ENCODE measurements around the gene IL19. TPM values are rescaled to one million over a fixed set of nuclear protein-coding genes. Genes with fewer than 3 reads are reported as not detected.
"Not testable (repeated sequence)": the region's sequence is repeated elsewhere in the genome, so short reads cannot be mapped to it uniquely, and the experiment has no call there.

IL19 gene
- total RNA-seq, 4 donors from 2014 or later, result 0.76 TPM; not detected in 3

DNA sequence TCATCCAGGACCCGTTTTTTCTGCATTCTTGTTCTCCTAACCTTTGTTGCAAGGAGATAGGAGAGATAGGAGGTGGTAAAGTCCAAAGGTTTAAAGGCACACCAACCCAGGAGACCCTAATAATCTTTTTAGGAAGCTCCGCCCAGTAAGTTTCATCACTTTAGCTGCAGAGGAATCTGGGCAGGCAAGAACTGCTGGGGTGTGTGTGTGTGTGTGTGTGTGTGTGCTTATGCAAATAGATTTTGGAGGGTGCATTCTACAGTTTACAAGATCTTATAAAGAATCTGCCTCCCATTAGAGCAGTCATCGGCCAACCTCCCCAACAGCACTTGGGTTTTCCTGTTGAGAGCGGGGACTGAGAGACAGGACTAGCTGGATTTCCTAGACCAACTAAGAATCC is 5.7 kb downstream of the IL19 start:
- no peaks in the 10 kb centered on the region for H3K4me1 ChIP-seq
- intact Hi-C loops (cut with DNase I; ENCODE audit: low total_unique reads), result no loop called here
- no peaks in the 10 kb centered on the region for H3K9me3 ChIP-seq
- H3K27me3 ChIP-seq, result no peaks in the 10 kb centered on the region
- no peak overlapping the region for H3K4me3 ChIP-seq
- H3K36me3 ChIP-seq, result no peaks in the 10 kb centered on the region
- no peak overlapping the region for H3K27ac ChIP-seq
- no peak for TF ChIP-seq POLR2A (IDR thresholded peaks at IDR 0.05)
- TF ChIP-seq, protein P1, sequence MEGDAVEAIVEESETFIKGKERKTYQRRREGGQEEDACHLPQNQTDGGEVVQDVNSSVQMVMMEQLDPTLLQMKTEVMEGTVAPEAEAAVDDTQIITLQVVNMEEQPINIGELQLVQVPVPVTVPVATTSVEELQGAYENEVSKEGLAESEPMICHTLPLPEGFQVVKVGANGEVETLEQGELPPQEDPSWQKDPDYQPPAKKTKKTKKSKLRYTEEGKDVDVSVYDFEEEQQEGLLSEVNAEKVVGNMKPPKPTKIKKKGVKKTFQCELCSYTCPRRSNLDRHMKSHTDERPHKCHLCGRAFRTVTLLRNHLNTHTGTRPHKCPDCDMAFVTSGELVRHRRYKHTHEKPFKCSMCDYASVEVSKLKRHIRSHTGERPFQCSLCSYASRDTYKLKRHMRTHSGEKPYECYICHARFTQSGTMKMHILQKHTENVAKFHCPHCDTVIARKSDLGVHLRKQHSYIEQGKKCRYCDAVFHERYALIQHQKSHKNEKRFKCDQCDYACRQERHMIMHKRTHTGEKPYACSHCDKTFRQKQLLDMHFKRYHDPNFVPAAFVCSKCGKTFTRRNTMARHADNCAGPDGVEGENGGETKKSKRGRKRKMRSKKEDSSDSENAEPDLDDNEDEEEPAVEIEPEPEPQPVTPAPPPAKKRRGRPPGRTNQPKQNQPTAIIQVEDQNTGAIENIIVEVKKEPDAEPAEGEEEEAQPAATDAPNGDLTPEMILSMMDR (IDR thresholded peaks at IDR 0.05), result no peak
- no peak for DNase-seq

DNA sequence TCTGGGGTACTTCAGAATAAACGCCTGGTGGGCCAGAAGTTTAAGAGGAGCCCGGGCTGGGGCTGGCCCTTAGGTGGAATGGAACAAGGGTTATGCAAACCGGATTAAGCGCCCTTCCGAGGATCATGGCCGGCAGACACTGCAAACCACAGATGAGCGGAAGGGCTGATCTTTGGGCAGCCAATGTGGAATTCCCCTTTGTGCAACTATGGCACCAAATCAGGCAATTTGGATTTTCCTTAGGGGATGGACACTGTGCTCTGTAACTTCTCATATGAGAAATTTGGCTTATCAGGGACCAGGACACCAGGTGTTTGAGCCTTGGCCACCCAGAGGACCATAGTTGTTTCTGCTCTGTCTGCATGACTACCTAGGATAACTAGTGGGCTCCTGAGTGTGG is 7.5 kb downstream of the IL19 start:
- no peak overlapping the region for H3K27ac ChIP-seq
- H3K9me3 ChIP-seq, result no peaks in the 10 kb centered on the region
- DNase-seq, result no peak
- no peaks in the 10 kb centered on the region for H3K36me3 ChIP-seq
- intact Hi-C loops (cut with DNase I; ENCODE audit: low total_unique reads), result no loop called here
- H3K4me3 ChIP-seq, result no peak overlapping the region
- H3K27me3 ChIP-seq, result no peaks in the 10 kb centered on the region
- H3K4me1 ChIP-seq, result no peaks in the 10 kb centered on the region
- TF ChIP-seq, protein P1 (IDR thresholded peaks at IDR 0.05), result no peak
- no peak for TF ChIP-seq POLR2A (IDR thresholded peaks at IDR 0.05)

DNA sequence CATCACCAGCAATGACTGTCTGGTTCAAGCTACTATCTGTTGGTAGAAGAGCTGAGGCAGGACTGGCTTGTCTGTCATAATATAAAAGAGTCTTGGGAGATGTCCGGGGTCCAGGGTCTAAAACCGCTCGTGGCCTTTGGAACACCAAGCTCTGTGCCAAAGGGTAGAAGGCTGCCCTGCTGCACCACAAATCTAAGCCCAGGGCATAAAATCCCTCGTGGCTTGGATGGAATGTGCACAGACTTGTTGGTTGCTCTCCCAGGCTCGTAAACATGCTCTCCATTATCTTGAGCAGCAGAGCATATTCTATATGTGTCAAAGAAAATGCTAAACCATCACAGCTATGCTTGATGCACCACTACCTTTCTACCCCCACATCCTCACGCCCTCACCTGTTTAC is 8.3 kb downstream of the IL19 start:
- DNase-seq; H3K4me3 ChIP-seq; H3K9me3 ChIP-seq; H3K27me3 ChIP-seq; H3K36me3 ChIP-seq; intact Hi-C loops (cut with DNase I; ENCODE audit: low total_unique reads); H3K4me1 ChIP-seq; H3K27ac ChIP-seq: not testable (repeated sequence)

DNA sequence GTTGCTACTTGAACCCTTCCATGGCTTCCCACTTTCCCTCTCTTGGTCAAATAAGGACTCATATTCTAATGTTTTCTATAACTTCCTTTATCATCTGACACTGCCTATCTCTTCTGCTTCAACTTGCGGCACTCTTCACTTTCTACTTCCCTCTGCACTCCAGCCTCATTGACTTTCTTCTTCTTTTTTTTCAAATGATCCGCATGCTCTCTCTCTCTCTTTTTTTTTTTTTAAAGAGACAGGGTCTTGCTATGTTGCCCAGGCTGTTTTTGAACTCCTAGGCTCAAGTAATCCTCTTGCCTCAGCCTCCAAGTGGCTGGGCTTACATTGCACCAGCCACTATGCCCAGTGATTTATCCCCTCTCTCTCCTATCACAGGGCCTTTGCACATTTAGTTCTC is 9.1 kb downstream of the IL19 start:
- Histone ChIP-seq H3K27ac (no peak overlapping the region), H3K36me3 (no peaks in the 10 kb centered on the region), H3K27me3 (no peaks in the 10 kb centered on the region), H3K4me3 (no peak overlapping the region), H3K4me1 (no peaks in the 10 kb centered on the region), H3K9me3 (no peaks in the 10 kb centered on the region)
- no peak for DNase-seq
- TF ChIP-seq POLR2A (IDR thresholded peaks at IDR 0.05), result no peak
- TF ChIP-seq, protein P1 (IDR thresholded peaks at IDR 0.05), result no peak
- intact Hi-C loops (cut with DNase I; ENCODE audit: low total_unique reads), result no loop called here

DNA sequence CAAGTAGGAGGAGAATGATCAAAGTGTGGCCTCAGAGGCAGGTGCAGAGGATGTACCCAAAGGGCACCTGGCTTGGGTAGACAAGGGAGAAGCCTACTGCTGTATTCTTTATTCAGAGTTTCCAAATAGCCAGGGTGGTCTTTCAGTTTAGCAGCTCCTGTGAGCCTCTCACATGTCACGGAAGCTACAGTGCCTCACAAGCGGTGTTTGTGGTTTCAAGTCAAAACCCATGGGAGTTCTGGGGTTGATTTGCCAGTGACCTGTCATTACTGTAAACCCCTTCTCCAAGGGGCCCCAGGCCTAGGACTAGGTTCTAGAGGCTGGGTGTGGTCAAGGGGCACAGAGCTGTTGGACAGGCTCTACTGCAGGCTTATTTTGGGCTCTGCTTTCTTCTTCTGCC is 11.9 kb downstream of the IL19 start:
- intact Hi-C loops (cut with DNase I; ENCODE audit: low total_unique reads), result no loop called here
- no peaks in the 10 kb centered on the region for H3K27me3 ChIP-seq
- H3K36me3 ChIP-seq, result no peaks in the 10 kb centered on the region
- H3K4me3 ChIP-seq, result no peak overlapping the region
- H3K9me3 ChIP-seq, result no peaks in the 10 kb centered on the region
- no peak overlapping the region for H3K27ac ChIP-seq
- no peak for DNase-seq
- H3K4me1 ChIP-seq, result no peaks in the 10 kb centered on the region
- TF ChIP-seq, protein P1 (IDR thresholded peaks at IDR 0.05), result no peak
- no peak for TF ChIP-seq POLR2A (IDR thresholded peaks at IDR 0.05)

DNA sequence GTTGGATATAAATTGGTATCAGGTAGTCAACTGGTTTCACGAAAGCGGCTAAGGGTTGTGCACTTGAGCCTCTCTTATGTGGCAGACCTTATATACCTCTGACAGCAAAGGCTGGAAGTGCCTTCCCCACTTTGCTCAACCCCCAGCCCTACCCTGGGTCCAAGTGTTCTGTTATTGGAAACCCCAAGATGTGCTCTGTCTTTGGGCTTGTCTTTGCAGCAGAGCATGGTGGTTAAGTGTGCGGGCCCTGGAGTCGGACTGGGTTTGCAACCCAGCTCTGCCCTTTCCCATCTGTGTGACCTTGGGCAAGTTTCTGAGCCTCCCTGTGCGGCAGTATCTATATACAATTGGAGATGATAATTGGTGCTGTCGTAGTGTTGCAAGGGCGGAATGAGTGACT is 12.9 kb downstream of the IL19 start:
- TF ChIP-seq, protein P1 (IDR thresholded peaks at IDR 0.05), result no peak
- TF ChIP-seq POLR2A (IDR thresholded peaks at IDR 0.05), result no peak
- no peak for DNase-seq
- H3K4me1 ChIP-seq, result no peaks in the 10 kb centered on the region
- H3K4me3 ChIP-seq, result no peak overlapping the region
- no peak overlapping the region for H3K27ac ChIP-seq
- intact Hi-C loops (cut with DNase I; ENCODE audit: low total_unique reads), result no loop called here
- H3K9me3 ChIP-seq, result no peaks in the 10 kb centered on the region
- no peaks in the 10 kb centered on the region for H3K27me3 ChIP-seq
- no peaks in the 10 kb centered on the region for H3K36me3 ChIP-seq

Measured in uterus (tissue), 4 donors.